SKM-1 (cell line): ENCODE data around the gene METTL1.
"Not testable (repeated sequence)": the region's sequence is repeated elsewhere in the genome, so short reads cannot be mapped to it uniquely, and the experiment has no call there.

Source experiments
- DNase-seq: peaks from one replicate; lab custom pipeline; 2025; ENCODE audit not compliant: unreplicated experiment; lab: John Stamatoyannopoulos, UW

METTL1 gene

DNA sequence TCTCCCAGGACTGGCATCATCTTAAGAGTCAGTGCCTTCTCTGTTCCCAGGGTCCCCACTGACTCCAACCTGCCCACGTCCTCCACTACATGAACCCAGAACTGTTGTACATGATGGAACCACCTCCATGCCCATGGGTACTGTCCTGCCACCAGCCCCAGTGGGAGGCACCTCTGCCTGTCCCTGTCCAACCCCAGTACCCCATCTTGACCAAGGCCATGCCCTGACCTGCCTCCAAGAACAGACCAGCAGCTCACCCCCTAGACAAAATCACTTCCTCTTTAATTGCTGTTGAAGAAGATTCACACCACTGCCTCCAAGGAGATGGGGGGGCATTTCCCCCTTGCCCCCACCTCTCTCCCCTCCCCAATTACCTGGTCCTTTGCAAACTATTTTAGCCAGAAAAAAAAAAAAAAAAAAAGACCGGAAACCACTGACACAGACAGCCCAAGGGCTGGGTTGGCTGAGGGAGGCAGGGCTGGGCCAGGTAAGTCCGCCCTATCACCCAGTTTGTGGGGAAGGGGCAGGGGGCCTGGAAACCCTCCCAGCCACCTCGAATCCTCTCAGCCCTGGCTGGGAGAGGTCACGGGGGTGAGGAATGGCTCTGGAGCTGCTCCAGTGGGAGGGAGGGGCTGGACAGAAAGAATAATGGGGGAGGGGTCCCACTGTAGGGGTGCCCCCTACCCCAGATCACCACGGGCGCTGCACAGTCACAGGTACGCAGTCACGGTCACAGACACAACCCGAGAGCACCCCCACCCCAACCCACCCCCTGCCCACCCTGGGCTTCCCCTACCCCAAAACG, 46.8 kb downstream of the METTL1 start:
- DNase-seq = no peak

DNA sequence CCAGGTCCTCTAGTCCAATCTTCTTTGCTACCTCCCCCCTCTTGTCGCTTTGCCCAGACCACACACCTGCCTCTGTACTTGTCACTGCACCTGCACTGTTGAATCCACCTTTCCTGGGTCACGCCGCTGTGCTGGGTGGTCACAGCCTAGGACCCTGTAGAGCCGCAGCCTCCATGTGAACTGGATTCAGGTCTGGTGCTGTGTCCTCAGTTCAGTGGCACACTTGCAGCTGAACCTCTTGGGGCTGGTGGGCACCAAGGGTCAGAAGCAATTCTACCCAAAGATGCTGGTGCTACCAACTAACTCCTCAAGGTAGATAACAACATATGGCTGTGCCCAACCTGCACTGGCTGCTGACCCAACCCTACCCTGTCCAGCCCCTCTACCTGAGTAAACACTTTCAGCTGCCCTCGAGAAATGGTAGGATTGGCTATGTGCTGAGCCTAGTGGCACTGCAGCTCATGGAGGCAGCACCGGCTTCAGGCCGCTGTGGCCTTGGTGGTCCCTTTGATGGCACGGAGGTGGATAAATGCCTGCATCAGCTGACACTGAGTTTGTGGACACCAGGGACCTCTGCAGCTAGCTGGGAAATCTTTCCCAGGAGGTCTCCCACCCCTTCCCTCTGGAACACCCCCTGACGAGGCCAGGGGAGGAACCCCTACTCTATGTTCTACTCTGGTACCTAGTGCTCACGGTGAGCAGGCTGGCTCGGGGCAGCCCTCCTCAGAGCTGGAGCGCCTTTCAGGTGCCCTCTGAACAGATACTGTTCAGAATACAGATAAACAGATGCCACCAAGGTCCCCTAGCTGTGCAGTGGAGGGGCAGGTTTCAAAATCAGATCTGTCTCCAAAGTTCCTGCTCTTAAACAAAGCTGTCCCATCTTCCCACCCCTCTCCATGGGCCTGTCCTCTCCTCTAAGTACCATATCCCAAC, 47.6 kb downstream of the METTL1 start:
- no peak for DNase-seq

GRCh38 chr12:57723630-57723962, 48.3 kb downstream of the METTL1 start:
- DNase-seq = no peak

GRCh38 chr12:57722716-57723629, 48.9 kb downstream of the METTL1 start:
- DNase-seq = no peak

DNA sequence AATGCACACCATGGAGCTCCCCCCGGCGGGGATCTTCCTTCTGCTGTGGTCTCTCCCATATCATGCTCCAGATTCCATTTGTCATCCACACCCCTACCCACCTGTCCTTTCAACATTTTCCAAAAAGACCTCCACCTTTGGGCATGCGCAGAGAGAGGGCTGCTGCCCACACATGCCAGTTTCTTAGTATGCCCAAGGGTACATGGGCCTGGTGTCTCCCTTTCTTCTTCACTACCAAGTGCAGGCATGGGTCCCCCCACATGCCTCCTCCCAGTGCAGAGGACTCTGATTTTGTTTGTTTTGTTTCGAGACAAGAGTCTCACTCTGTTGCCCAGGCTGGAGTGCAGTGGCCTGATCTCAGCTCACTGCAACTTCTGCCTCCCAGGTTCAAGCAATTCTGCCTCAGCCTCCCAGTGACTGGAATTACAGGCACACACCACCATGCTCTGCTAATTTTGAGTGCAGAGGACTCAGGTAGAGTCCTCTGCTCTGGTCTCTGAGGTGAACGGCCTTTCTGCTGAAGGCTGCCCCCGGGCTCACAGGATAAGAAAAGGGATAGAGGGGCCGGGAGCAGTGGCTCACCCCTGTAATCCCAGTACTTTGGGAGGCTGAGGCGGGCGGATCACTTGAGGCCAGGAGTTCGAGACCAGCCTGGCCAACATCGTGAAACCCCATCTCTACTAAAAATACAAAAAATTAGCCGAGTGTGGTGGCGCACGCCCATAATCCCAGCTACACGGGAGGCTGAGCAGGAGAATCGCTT, 49.9 kb downstream of the METTL1 start:
- not testable (repeated sequence) for DNase-seq

DNA sequence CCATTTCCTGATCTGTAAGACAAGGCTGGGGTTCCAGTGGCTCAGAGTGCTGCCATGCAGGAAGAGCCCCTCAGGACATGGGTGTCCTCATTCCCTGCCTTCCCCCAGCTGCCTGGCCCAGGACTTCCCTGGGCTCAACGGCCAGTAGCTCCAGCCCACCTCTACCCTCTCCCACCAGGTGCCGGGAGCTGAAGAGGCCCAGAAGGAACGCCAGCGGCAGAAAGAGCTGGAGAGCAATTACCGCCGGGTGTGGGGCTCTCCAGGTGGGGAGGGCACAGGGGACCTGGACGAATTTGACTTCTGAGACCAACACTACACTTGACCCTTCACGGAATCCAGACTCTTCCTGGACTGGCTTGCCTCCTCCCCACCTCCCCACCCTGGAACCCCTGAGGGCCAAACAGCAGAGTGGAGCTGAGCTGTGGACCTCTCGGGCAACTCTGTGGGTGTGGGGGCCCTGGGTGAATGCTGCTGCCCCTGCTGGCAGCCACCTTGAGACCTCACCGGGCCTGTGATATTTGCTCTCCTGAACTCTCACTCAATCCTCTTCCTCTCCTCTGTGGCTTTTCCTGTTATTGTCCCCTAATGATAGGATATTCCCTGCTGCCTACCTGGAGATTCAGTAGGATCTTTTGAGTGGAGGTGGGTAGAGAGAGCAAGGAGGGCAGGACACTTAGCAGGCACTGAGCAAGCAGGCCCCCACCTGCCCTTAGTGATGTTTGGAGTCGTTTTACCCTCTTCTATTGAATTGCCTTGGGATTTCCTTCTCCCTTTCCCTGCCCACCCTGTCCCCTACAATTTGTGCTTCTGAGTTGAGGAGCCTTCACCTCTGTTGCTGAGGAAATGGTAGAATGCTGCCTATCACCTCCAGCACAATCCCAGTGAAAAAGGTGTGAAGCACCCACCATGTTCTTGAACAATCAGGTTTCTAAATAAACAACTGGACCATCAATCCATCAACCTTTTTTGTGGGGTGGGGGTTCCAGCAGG, 51.0 kb downstream of the METTL1 start:
- no peak for DNase-seq

GRCh38 chr12:57719777-57720605, 51.9 kb downstream of the METTL1 start:
- no peak for DNase-seq

GRCh38 chr12:57718641-57719528, 53.0 kb downstream of the METTL1 start:
- DNase-seq = no peak
